Neural crest cell (in vitro differentiated cells): ENCODE results near the gene GCK. TPM values are rescaled to one million over a fixed set of nuclear protein-coding genes. Genes with fewer than 3 reads are reported as not detected.

Source experiments
- DNase-seq: peaks from one replicate; pipeline ENCODE4 v3.0.0; 2021; ENCODE audit warnings: low read depth, mixed read lengths, low spot score
- H3K27ac Mint-ChIP-seq: one replicate; pipeline ENCODE4 v1.8.0; 2021; ENCODE audit warnings: mild to moderate bottlenecking, mixed read lengths; ENCODE audit not compliant: unreplicated experiment
- H3K27me3 Mint-ChIP-seq: 2 replicates; pipeline ENCODE4 v1.8.0; 2021; ENCODE audit warnings: low read depth, mild to moderate bottlenecking, mixed read lengths
- H3K36me3 Mint-ChIP-seq: 2 replicates; pipeline ENCODE4 v1.8.0; 2021; ENCODE audit warnings: low read depth, mild to moderate bottlenecking, mixed read lengths
- H3K4me1 Mint-ChIP-seq: 2 replicates; pipeline ENCODE4 v1.8.0; 2021; ENCODE audit warnings: mixed read lengths
- H3K4me3 Mint-ChIP-seq: one replicate; pipeline ENCODE4 v1.8.0; 2021; ENCODE audit warnings: mild to moderate bottlenecking, mixed read lengths
- H3K9me3 Mint-ChIP-seq: 2 replicates; pipeline ENCODE4 v1.8.0; 2021; ENCODE audit warnings: mixed read lengths
- total RNA-seq: library from RNA; stranded (reverse); gene quantifications from 2 replicates; pipeline ENCODE4 v1.2.1, GENCODE V29; 2021
- TF ChIP-seq, protein P1 (sequence below): fragments of 200-600 bp; sonication (generic); conservative IDR thresholded peaks from 2 replicates; pipeline ENCODE4 v1.5.0; 2021; ENCODE audit warnings: antibody characterized with exemption, mild to moderate bottlenecking

Gene GCK
- total RNA-seq, 1 donor from 2014 or later, result 0.42 TPM

DNA sequence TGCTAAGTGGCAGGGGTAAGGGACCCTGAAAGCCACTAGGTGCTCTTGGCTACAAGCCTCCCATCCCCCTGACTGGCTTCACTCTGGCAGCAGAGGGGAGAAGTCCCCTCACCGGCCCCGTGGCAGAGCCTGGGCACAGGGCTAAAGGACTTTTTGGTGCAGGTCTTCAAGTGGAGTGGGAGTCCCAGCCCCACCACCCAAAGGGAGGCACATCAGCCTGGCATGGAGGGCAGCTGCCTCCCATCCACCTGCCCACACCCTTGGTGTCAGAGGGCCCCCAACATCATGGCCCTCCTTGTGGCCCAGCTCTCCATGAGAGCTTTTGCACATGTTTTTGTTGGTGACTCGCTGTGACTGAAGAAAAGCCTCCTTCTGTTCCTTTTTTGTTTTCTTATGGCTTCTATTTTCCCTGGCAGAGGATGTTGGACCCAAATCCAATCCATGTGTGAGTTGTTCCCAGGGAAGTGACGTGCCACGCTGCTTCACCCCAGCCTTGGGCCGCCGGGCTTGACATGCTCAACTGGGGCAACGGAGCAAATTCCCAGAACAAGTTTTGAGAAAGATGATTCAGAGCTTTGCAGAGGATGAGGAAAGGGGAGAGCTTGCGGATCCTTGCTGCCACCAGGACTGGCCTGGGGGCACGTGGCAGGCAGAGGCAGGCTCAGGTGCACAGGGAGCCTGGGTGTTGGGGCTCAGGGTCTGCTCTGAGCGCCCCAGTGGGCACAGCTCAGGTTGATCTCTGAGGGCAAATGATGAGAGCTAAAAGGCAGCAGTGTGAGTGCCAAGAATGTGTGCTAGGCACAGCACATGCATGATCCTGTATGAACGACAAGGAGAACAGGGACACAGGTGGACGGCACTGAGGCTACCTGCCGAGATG, 87.0 kb downstream of the GCK start:
- peak overlapping the region; percentile 81 for H3K4me3 Mint-ChIP-seq
- H3K9me3 Mint-ChIP-seq, result no peaks in the 10 kb centered on the region
- H3K4me1 Mint-ChIP-seq, result peaks cover 22% of the 10 kb centered on the region
- no peak overlapping the region for H3K27ac Mint-ChIP-seq
- H3K36me3 Mint-ChIP-seq, result peaks cover 2% of the 10 kb centered on the region
- H3K27me3 Mint-ChIP-seq, result no peaks in the 10 kb centered on the region
- DNase-seq, result no peak
- TF ChIP-seq, protein P1, sequence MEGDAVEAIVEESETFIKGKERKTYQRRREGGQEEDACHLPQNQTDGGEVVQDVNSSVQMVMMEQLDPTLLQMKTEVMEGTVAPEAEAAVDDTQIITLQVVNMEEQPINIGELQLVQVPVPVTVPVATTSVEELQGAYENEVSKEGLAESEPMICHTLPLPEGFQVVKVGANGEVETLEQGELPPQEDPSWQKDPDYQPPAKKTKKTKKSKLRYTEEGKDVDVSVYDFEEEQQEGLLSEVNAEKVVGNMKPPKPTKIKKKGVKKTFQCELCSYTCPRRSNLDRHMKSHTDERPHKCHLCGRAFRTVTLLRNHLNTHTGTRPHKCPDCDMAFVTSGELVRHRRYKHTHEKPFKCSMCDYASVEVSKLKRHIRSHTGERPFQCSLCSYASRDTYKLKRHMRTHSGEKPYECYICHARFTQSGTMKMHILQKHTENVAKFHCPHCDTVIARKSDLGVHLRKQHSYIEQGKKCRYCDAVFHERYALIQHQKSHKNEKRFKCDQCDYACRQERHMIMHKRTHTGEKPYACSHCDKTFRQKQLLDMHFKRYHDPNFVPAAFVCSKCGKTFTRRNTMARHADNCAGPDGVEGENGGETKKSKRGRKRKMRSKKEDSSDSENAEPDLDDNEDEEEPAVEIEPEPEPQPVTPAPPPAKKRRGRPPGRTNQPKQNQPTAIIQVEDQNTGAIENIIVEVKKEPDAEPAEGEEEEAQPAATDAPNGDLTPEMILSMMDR, result no peak

DNA sequence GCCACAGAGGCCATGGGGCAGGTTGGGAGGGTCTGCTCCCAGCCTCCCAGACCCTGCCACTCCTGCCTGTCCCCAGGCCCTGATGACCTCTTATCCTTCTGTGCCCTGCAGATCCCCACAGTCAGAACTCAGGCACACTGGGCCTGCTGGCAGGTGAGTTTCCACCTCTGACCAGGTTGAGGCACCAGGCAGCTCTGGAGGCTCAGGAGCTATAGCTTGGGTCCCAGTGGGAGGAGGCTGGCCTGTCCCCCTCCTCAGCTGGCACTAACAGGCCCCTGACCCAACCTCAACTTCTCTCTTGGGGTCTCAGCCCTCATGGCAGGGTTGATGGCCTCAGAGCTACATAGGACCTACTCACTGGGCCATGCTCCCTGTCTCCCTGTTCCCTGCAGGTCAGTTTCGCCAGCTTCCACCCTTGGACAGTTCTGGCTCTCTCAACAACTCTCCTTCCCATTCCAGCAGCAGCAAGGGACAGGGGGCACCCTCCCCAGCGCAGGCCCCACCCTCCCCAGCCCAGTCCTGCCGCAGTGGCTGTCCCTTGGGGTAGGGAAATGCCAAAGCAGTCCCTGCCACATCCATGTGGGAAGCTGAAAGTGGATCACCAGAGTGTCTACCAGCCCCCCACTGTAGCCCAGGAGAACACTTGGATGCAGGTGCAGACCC, 87.8 kb downstream of the GCK start:
- Mint-ChIP-seq H3K4me3 (peak overlapping the region; percentile 58), H3K4me1 (peaks cover 22% of the 10 kb centered on the region), H3K9me3 (no peaks in the 10 kb centered on the region), H3K36me3 (peaks cover 2% of the 10 kb centered on the region), H3K27me3 (no peaks in the 10 kb centered on the region), H3K27ac (no peak overlapping the region)
- no peak for DNase-seq
- TF ChIP-seq, protein P1, result no peak

DNA sequence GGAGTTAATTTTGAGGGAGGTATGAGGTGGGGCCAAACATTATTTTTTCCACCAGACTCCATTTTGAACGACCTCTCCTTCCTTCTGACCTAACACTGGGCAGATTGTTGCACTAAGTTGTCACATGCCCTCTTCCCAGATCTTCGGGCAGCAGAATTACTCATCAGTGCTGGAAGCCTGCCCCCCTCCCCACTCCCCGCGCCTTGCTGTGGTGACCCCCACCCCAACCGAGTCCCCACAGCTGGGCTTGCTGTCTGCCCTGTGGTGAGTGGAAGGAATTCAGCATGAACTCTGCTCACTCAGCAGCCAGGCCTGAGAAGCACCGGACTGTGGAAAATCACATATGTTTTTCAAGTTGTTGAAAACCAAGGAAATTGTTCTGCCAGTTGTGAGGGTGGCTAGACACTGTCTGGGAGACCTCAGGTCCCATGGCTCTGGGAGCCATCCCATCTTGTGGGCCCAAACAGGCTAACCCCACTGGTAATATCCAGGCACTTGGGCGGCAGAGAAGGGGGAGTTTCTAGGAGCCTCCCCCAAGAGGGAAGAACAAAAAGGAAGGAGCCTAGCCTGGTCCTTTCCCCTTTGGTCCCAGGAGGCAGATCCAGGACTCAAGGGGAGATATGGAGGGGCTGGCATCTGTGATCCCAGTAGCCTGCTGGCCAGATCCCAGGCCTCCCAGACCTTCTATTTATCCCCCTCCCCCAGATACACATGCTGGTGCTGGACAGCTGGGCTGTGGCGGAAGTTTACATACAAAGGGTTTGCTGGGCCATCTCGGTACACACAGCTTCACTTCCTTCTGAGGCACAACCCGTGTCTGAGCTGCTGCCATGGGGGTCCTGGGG, 88.6 kb downstream of the GCK start:
- TF ChIP-seq, protein P1, result no peak
- peak overlapping the region; percentile 58 for H3K4me3 Mint-ChIP-seq
- DNase-seq, result no peak
- peak overlapping the region; percentile 69 for H3K27ac Mint-ChIP-seq
- peaks cover 15% of the 10 kb centered on the region for H3K4me1 Mint-ChIP-seq
- H3K36me3 Mint-ChIP-seq, result no peaks in the 10 kb centered on the region
- no peaks in the 10 kb centered on the region for H3K9me3 Mint-ChIP-seq
- no peaks in the 10 kb centered on the region for H3K27me3 Mint-ChIP-seq

DNA sequence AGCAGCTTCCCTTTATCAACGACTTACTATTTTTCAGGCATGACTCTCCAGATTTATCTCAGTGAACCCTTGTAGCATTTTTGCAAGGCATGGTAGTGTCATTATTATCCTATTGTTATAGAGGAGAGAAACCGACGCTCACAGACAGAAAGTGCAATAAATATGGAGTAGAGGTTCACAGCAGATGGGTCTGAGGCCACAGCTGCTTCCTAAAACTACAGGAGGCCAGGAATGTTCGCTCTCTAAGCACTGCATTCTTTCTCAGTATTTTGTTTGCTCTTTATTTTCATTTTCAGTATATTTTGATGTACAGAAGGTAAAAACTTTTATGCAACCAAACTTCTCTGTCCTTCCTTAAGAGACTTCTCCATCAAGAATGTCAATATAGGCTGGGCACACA, 89.6 kb downstream of the GCK start:
- no peaks in the 10 kb centered on the region for H3K9me3 Mint-ChIP-seq
- H3K27ac Mint-ChIP-seq, result no peak overlapping the region
- H3K4me3 Mint-ChIP-seq, result no peak overlapping the region
- no peak for DNase-seq
- TF ChIP-seq, protein P1, result no peak
- H3K4me1 Mint-ChIP-seq, result peaks cover 12% of the 10 kb centered on the region
- H3K27me3 Mint-ChIP-seq, result no peaks in the 10 kb centered on the region
- no peaks in the 10 kb centered on the region for H3K36me3 Mint-ChIP-seq
